Measurements from ENCODE around the gene HOXD12.

HOXD12 gene

GRCh38 chr2:176120364-176121189 lies 21.0 kb downstream of the HOXD12 start:
- Histone ChIP-seq H3K27me3 (ENCODE audit: control insufficient read depth in 5 of 5, insufficient read depth in 4 of 5, low read length in 5 of 5) (peaks cover 53 to 88% (median 62%) of the 10 kb centered on the region in 5 donors), H3K9ac (ENCODE audit: low read length in 5 of 5) (no peak overlapping the region), H3K36me3 (ENCODE audit: control insufficient read depth in 5 of 5, insufficient read depth in 5 of 5, low read length in 5 of 5) (no peaks in the 10 kb centered on the region), H3K9me3 (ENCODE audit: control insufficient read depth in 5 of 5, low read length in 5 of 5) (no peaks in the 10 kb centered on the region), H3K4me1 (ENCODE audit: control insufficient read depth in 5 of 5, insufficient read depth in 5 of 5, low read length in 5 of 5) (peaks cover 2 to 34% (median 30%) of the 10 kb centered on the region in 5 donors), H3K27ac (ENCODE audit: low read depth, low read length) (no peak overlapping the region), H3K4me3 (ENCODE audit: low read depth in 1 of 5, low read length in 5 of 5) (no peak overlapping the region)

DNA sequence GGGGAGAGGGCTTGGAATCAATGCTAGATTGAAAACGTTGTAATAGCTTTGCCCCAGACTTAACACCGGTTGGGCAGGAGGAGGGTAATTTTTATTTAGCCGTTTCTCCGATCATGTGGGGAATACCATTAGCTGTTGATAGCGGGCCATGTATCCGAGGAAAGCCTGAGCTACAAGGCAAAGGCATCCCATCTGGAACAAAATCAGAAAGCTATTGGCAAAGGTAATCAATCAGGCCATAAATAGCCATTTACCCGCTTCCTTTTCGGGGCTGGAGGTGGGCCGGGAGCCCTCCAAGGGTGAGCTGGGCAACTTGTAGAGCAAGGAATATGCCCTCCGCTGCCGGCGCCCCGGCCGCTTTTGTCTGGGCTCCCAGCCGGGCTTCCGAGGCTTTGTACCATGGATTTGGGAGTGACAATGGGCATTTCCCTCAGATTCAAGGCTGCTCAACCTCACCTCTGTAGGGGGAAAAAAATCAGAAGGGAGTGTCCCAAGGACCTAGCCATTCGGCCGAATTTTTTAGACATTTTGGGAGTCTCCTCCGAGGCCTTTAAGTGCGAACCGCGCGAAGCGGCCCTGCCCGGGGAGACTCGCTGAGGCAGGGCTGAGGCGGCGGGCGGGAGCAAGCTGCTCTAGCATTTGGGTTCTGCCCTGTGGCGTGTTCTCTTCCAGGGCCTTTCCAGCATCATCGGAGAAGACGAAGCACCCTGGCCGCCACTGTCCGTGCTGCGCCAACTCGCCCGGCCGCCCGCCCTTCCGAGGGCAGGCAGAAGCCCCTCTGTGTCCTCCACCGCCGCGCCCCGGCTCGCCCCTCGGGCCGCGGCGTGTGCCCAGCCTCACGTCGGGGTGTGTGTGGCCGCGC lies 21.8 kb downstream of the HOXD12 start:
- peaks cover 47 to 80% (median 54%) of the 10 kb centered on the region in 5 donors for H3K27me3 ChIP-seq (ENCODE audit: control insufficient read depth in 5 of 5, insufficient read depth in 4 of 5, low read length in 5 of 5)
- peaks cover 2 to 28% (median 24%) of the 10 kb centered on the region in 5 donors for H3K4me1 ChIP-seq (ENCODE audit: control insufficient read depth in 5 of 5, insufficient read depth in 5 of 5, low read length in 5 of 5)
- no peaks in the 10 kb centered on the region for H3K36me3 ChIP-seq (ENCODE audit: control insufficient read depth in 5 of 5, insufficient read depth in 5 of 5, low read length in 5 of 5)
- no peak overlapping the region for H3K27ac ChIP-seq (ENCODE audit: low read depth, low read length)
- peak overlapping the region in 3 of 5 donors; percentile 72 to 82 (median 75) for H3K4me3 ChIP-seq (ENCODE audit: low read depth in 1 of 5, low read length in 5 of 5)
- no peaks in the 10 kb centered on the region for H3K9me3 ChIP-seq (ENCODE audit: control insufficient read depth in 5 of 5, low read length in 5 of 5)
- H3K9ac ChIP-seq (ENCODE audit: low read length in 5 of 5), result peak overlapping the region in 1 of 5 donors; percentile 47

DNA sequence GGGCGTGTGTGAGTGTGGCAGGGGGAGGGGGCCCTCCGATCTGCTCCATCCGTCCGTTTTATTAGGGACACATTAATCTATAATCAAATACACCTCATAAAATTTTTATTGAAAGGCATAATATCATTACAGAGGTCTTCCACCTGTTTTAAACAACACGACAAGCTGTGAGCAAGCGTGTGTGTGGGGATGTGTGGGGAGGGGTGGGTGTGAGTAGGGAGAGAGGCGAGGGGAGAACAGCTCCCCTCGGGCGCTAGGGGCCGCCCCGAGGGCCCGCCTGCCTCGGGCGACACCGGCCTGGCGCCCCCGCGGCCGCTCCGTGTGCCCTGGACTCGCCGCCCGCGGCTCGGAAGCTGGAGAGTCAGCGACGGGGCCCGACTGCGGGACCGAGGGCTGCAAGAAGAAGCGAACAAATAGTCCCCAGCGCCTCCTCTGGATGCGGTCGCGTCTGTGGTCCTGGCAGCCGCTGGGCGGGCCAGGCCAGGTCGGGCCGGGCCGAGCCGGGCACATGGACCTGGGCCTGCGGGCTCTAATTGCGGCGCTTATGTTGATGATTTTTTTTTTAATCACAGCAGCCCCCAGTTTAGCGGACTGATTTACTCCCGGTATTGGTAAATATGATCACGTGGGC lies 22.6 kb downstream of the HOXD12 start:
- no peak overlapping the region for H3K27ac ChIP-seq (ENCODE audit: low read depth, low read length)
- peak overlapping the region in 1 of 5 donors; percentile 47 for H3K9ac ChIP-seq (ENCODE audit: low read length in 5 of 5)

GRCh38 chr2:176122683-176123410 lies 23.3 kb downstream of the HOXD12 start, which contains the start of gene HOXD9:
Gene HOXD9, plus strand, starts transcription at chr2:176122719. Its CDS starts 50 bp downstream, at chr2:176122769.
- Histone ChIP-seq H3K27ac (ENCODE audit: low read depth, low read length) (no peak within 1 kb of the TSS), H3K9me3 (ENCODE audit: control insufficient read depth in 5 of 5, low read length in 5 of 5) (no peaks in the 10 kb centered on the region), H3K4me1 (ENCODE audit: control insufficient read depth in 5 of 5, insufficient read depth in 5 of 5, low read length in 5 of 5) (peaks cover 2 to 27% (median 24%) of the 10 kb centered on the region in 5 donors), H3K4me3 (ENCODE audit: low read depth in 1 of 5, low read length in 5 of 5) (peak within 1 kb of the TSS; percentile 62 to 82 (median 72)), H3K9ac (ENCODE audit: low read length in 5 of 5) (peak within 1 kb of the TSS in 3 of 5 donors; percentile 33 to 47 (median 41)), H3K36me3 (ENCODE audit: control insufficient read depth in 5 of 5, insufficient read depth in 5 of 5, low read length in 5 of 5) (no peaks in the 10 kb centered on the region), H3K27me3 (ENCODE audit: control insufficient read depth in 5 of 5, insufficient read depth in 4 of 5, low read length in 5 of 5) (peaks cover 35 to 66% (median 40%) of the 10 kb centered on the region in 5 donors)

More for the DNA sequence above, 22.6 kb downstream of the HOXD12 start:
- H3K4me1 ChIP-seq (ENCODE audit: control insufficient read depth in 5 of 5, insufficient read depth in 5 of 5, low read length in 5 of 5), result peaks cover 2 to 26% (median 22%) of the 10 kb centered on the region in 5 donors
- no peaks in the 10 kb centered on the region for H3K9me3 ChIP-seq (ENCODE audit: control insufficient read depth in 5 of 5, low read length in 5 of 5)
- H3K4me3 ChIP-seq (ENCODE audit: low read depth in 1 of 5, low read length in 5 of 5), result peak overlapping the region in 4 of 5 donors; percentile 62 to 82 (median 74)
- peaks cover 39 to 72% (median 47%) of the 10 kb centered on the region in 5 donors for H3K27me3 ChIP-seq (ENCODE audit: control insufficient read depth in 5 of 5, insufficient read depth in 4 of 5, low read length in 5 of 5)
- H3K36me3 ChIP-seq (ENCODE audit: control insufficient read depth in 5 of 5, insufficient read depth in 5 of 5, low read length in 5 of 5), result no peaks in the 10 kb centered on the region

DNA sequence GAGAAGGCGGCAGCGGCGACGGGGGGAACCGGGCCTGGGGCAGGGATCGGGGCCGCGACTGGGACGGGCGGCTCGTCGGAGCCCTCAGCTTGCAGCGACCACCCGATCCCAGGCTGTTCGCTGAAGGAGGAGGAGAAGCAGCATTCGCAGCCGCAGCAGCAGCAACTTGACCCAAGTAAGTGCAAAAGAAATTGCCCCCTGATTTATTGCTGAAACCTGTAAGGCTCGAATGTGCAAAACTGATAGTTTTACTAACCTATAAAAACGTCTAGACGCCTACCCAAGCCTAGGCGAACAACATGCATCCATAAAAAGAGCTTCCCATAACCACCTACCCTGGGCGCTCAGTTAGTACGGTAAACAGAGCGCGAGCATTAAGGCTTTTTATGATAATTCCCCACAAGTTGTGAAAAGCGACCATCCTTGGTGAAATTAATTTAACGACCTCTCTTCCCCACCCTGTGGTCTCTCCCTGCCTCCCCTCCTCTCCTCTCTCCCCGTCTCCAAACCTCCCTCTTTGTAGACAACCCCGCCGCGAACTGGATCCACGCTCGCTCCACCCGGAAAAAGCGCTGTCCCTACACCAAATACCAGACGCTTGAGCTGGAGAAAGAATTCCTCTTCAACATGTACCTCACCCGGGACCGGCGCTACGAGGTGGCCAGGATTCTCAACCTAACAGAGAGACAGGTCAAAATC lies 24.0 kb downstream of the HOXD12 start:
- Histone ChIP-seq H3K9ac (ENCODE audit: low read length in 5 of 5) (peak overlapping the region in 2 of 5 donors; percentile 35 to 41), H3K27ac (ENCODE audit: low read depth, low read length) (no peak overlapping the region), H3K27me3 (ENCODE audit: control insufficient read depth in 5 of 5, insufficient read depth in 4 of 5, low read length in 5 of 5) (peaks cover 28 to 66% (median 33%) of the 10 kb centered on the region in 5 donors)

DNA sequence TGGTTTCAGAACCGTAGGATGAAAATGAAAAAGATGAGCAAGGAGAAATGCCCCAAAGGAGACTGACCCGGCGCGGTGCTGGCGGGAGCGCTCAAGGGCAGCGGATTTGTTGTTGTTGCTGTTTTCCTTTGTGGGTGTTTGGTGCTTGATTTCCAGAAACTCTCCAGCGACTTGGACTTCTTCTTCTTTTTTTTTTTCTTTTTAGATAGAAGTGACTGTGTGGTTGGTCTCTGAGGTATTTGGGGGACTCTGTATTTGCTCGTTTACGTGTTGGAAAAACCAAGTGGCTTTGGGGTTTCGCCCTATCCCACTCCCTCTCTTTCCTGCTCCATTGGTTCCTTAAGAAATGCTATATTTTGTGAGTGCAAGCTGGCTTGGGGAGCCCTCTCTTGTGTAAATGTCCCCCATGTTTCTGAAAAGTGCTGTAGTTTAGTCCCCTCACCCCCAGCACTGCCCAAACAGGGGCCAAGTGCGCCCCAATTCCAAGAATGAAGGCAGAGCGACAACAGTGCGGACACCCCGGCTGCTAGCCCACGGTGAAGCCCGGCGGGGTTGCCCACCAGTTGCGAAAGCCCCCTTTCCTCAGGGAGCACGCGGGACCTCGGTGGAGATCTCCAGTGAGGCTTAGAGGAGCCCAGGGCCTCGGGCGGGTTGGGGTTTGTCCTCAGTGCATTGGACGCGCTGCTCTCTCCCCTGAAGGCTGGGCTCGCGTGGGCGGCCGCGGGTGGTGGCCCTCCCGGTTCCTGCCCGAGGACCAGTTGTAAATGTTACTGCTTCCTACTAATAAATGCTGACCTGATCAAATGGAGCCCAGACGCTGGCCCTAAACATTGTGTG lies 24.7 kb downstream of the HOXD12 start:
- peaks cover 27 to 62% (median 32%) of the 10 kb centered on the region in 5 donors for H3K27me3 ChIP-seq (ENCODE audit: control insufficient read depth in 5 of 5, insufficient read depth in 4 of 5, low read length in 5 of 5)

More for the DNA sequence above, 24.0 kb downstream of the HOXD12 start:
- no peaks in the 10 kb centered on the region for H3K9me3 ChIP-seq (ENCODE audit: control insufficient read depth in 5 of 5, low read length in 5 of 5)
- H3K4me1 ChIP-seq (ENCODE audit: control insufficient read depth in 5 of 5, insufficient read depth in 5 of 5, low read length in 5 of 5), result peaks cover 2 to 34% (median 31%) of the 10 kb centered on the region in 5 donors
- H3K36me3 ChIP-seq (ENCODE audit: control insufficient read depth in 5 of 5, insufficient read depth in 5 of 5, low read length in 5 of 5), result no peaks in the 10 kb centered on the region
- peak overlapping the region; percentile 62 to 82 (median 72) for H3K4me3 ChIP-seq (ENCODE audit: low read depth in 1 of 5, low read length in 5 of 5)

DNA sequence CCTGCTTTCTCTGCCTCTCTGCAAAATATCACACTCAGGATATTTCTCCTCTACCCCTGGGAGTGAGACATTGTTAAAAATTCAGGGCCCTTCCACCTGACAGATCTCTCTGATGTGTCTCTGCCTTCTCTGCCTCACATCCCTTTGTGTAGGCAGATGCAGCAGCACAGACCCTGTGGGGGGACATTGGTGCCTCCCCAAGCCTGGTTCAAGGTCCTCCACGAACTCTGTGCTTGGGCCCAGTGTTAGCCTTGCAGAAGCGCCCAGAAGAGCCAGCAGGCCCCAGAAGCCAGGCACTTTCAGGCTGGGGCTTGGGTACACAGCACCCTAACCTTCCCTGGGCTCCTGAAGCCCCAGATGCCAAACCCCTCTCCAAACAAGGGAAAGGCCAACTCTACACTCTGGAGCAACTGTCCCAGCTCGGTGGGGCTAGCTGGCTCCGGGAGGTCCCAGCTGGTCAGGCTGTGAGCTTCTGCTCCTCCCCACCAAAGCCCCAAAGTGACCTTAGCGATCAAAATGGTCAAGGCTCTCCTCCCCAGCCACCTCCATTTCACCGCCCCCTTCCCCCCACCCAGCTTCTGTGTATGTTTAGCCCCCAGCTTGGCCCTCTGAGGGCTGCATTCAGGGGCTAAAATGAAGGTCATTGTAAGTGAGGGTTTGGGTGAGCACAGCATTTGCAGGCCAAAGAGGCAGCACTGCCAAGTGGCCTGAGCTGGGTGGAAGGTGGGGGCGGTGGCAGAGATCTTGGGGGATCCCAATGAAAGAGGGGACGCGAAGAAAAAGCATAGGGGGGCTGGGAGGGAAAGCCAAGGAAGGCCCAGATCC lies 25.6 kb downstream of the HOXD12 start:
- no peak overlapping the region for H3K9ac ChIP-seq (ENCODE audit: low read length in 5 of 5)
- H3K4me3 ChIP-seq (ENCODE audit: low read depth in 1 of 5, low read length in 5 of 5), result no peak overlapping the region
- peaks cover 2 to 43% (median 39%) of the 10 kb centered on the region in 5 donors for H3K4me1 ChIP-seq (ENCODE audit: control insufficient read depth in 5 of 5, insufficient read depth in 5 of 5, low read length in 5 of 5)
- no peaks in the 10 kb centered on the region for H3K9me3 ChIP-seq (ENCODE audit: control insufficient read depth in 5 of 5, low read length in 5 of 5)
- H3K27me3 ChIP-seq (ENCODE audit: control insufficient read depth in 5 of 5, insufficient read depth in 4 of 5, low read length in 5 of 5), result peaks cover 20 to 54% (median 25%) of the 10 kb centered on the region in 5 donors
- no peaks in the 10 kb centered on the region for H3K36me3 ChIP-seq (ENCODE audit: control insufficient read depth in 5 of 5, insufficient read depth in 5 of 5, low read length in 5 of 5)
- H3K27ac ChIP-seq (ENCODE audit: low read depth, low read length), result no peak overlapping the region

More for the DNA sequence above, 24.7 kb downstream of the HOXD12 start:
- Histone ChIP-seq H3K9me3 (ENCODE audit: control insufficient read depth in 5 of 5, low read length in 5 of 5) (no peaks in the 10 kb centered on the region), H3K27ac (ENCODE audit: low read depth, low read length) (no peak overlapping the region), H3K9ac (ENCODE audit: low read length in 5 of 5) (no peak overlapping the region), H3K36me3 (ENCODE audit: control insufficient read depth in 5 of 5, insufficient read depth in 5 of 5, low read length in 5 of 5) (no peaks in the 10 kb centered on the region), H3K4me3 (ENCODE audit: low read depth in 1 of 5, low read length in 5 of 5) (peak overlapping the region in 4 of 5 donors; percentile 64 to 82 (median 74)), H3K4me1 (ENCODE audit: control insufficient read depth in 5 of 5, insufficient read depth in 5 of 5, low read length in 5 of 5) (peaks cover 2 to 42% (median 39%) of the 10 kb centered on the region in 5 donors)

DNA sequence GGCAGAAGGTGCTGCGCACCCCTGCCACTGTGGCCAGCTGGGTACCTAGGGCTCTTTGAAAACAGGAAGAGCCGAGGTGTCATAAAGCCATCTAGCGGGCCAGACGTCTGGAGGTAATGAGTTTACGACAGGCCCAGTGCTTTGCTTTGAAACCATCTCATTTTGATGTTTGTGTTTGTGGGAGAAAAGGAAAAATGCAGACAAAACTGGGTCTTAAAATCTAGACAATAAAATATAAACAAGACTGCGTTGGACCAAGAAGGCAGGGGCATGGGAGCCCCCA lies 26.1 kb downstream of the HOXD12 start:
- Histone ChIP-seq H3K9ac (ENCODE audit: low read length in 5 of 5) (no peak overlapping the region), H3K27me3 (ENCODE audit: control insufficient read depth in 5 of 5, insufficient read depth in 4 of 5, low read length in 5 of 5) (peaks cover 15 to 51% (median 22%) of the 10 kb centered on the region in 5 donors), H3K9me3 (ENCODE audit: control insufficient read depth in 5 of 5, low read length in 5 of 5) (no peaks in the 10 kb centered on the region), H3K36me3 (ENCODE audit: control insufficient read depth in 5 of 5, insufficient read depth in 5 of 5, low read length in 5 of 5) (no peaks in the 10 kb centered on the region), H3K4me1 (ENCODE audit: control insufficient read depth in 5 of 5, insufficient read depth in 5 of 5, low read length in 5 of 5) (peaks cover under 1 to 45% (median 42%) of the 10 kb centered on the region in 5 donors), H3K27ac (ENCODE audit: low read depth, low read length) (no peak overlapping the region), H3K4me3 (ENCODE audit: low read depth in 1 of 5, low read length in 5 of 5) (no peak overlapping the region)
